KOPT-K1 (cell line): ENCODE results near the gene LRTM1.

Experiments used
- H3K27ac ChIP-seq: fragments of 200-600 bp; sonication (generic); 2 replicates; pipeline ENCODE4 v1.5.1; 2016; ENCODE audit warnings: antibody characterized with exemption, mild to moderate bottlenecking, low read depth, low read length; ENCODE audit not compliant: poor library complexity, severe bottlenecking
- H3K36me3 ChIP-seq: fragments of 200-600 bp; sonication (generic); 2 replicates; pipeline ENCODE4 v1.5.1; 2017; ENCODE audit warnings: antibody characterized with exemption, mild to moderate bottlenecking, low read length, moderate library complexity; ENCODE audit not compliant: insufficient read depth
- H3K9me3 ChIP-seq: fragments of 200-600 bp; sonication (generic); 2 replicates; pipeline ENCODE4 v1.5.1; 2017; ENCODE audit warnings: antibody characterized with exemption, low read length, mild to moderate bottlenecking; ENCODE audit not compliant: insufficient read depth, poor library complexity, severe bottlenecking

The LRTM1 gene

DNA sequence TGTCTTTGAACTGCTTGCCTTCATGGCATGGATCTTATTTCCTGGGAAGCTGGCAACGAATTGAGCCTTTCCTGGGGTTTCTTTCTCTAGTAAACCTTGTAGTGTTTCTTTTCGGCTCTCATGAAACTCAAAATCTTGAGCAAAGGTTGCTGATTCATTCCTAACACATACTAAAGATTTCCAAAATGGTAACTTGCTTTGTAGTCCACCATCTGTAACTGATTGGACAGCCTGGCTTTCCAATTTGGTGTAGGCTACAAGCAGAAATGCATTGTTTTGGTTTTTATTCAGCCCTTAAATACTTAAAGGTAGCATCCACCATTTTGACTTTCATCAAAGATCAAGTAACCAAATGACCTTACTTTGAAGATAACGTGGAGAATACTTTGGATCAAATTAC, 38.1 kb downstream of the LRTM1 start:
- Histone ChIP-seq H3K36me3 (no peaks in the 10 kb centered on the region), H3K9me3 (no peaks in the 10 kb centered on the region), H3K27ac (no peak overlapping the region)

DNA sequence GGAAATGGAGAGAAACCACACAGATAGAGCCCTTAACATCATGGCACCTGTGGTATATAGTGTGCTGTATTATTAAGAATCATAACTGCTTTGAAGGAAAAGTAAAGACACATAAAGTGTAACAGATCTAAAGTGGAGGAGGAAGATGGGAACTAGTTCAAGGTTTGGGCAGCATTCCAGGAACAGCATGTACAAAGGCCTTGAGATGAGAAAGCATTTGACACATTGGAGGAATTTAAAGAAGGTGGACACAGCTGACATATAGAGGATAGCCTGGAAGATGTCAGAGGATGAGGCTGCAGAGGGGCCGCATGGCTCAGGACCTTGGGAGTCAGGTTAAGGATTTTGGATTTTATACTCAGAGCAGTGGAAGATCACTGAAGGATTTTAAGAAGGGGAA, 39.0 kb downstream of the LRTM1 start:
- no peaks in the 10 kb centered on the region for H3K36me3 ChIP-seq
- no peak overlapping the region for H3K27ac ChIP-seq
- H3K9me3 ChIP-seq = no peaks in the 10 kb centered on the region

DNA sequence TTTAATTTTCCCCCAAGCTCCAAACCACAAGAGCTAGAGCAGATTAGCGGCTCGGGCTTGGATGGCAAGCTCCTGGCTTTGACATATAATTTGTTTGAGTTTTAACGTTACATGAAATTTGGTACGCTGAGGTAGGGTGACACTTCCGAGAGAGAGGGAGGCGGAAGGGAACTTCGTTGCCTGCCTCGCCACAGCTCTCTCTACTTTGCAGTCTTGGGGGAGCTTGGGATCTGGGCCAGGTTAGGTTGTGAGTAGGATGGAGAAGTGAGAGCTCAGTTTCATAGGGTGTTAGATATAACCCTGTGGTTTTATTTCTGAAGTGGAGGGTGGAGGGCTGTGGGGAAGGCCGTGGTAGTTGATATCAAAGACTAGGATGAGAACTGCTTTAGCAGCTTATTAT, 39.7 kb downstream of the LRTM1 start:
- Histone ChIP-seq H3K36me3 (no peaks in the 10 kb centered on the region), H3K9me3 (no peaks in the 10 kb centered on the region), H3K27ac (no peak overlapping the region)

DNA sequence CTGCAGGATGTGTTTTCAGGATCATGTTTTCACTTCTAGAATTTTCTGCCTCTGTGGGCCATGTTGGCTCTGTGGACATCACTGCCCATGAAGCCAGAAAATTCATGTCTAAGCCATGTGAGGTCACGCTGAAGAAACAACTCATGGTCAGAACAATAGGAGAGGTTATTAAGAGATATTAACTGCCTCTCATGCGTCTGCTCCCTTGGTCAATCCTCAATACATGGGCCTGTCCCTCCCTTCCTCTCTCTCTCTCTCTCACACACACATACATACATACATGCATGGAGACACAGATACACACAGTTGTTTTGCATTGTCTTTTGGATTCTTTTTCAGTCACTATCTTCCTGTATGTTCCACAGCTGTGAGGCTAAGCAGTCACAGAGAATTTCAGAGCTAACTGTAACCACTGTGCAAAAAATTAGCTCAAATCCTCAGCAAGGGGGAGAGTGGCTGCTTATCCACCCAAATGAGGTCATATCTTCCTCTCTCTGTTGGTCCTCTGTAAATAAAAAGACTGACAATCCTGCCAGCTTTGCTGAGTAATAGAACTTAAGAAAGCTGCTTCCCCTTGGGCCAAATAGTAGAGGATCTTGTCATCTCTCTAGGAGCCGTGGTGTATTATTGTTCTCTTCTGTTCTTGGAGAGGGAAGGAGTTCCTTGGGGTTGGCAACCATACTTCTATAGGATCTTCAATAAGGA, 45.6 kb downstream of the LRTM1 start:
- no peaks in the 10 kb centered on the region for H3K36me3 ChIP-seq
- H3K27ac ChIP-seq = no peak overlapping the region
- H3K9me3 ChIP-seq = no peaks in the 10 kb centered on the region

DNA sequence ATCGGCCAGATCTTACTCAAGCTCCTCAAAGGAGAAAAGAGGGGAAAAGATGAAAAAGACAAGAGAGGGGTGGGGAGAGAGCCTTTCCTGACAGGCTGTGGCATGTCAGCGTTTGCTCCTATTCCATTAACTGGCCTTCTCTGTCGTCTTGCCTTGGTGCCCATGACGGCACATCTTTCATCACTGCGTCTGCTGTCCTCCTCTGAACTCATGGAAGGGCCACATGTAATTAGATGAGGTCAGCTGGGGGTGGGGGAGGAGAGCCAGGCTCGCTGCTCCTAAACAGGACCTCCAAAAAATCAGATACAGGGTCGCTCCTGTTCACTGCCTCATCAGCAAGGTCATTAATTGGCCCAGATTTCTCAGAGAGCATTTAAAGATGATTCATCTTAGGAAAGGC, 49.7 kb downstream of the LRTM1 start:
- no peaks in the 10 kb centered on the region for H3K9me3 ChIP-seq
- no peak overlapping the region for H3K27ac ChIP-seq
- no peaks in the 10 kb centered on the region for H3K36me3 ChIP-seq

DNA sequence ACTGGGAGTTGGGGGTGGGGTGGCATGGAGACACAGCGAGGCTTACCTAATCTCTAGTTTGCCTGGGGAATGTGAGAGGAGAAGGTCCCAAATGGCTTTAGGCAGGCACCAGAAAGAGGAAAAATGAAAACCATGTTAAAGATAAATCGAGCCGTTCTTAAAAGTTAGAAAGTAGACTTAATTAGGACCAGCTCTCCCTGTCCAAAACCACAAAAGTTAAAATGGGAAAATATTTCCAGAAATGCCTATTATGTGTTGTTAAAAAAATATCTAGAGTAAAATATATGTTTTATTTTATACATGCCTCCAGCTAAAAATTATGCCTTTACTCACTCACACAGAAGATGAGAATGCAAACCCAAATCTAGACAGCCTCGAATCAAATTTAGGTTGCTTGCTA, 50.1 kb downstream of the LRTM1 start:
- Histone ChIP-seq H3K27ac (no peak overlapping the region), H3K9me3 (no peaks in the 10 kb centered on the region), H3K36me3 (no peaks in the 10 kb centered on the region)

DNA sequence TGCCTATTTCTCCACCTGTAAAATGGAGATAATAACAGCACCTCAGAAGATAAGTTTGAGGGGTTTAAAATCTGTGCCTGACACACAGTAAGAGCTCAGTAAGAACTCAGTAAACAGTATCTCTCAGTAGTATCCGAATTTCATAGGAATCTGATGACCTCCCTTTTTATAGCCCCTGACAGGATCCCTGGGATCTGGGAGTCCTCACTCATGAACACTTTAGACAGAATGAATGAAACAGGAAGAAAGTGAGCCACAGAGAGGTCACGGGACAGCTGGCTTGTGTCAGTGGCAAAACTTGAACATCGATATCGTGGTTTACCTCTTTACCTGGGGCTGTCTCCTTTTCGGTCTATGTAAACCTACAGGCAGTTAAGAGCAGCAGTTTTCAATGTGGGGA, 51.2 kb downstream of the LRTM1 start:
- no peaks in the 10 kb centered on the region for H3K36me3 ChIP-seq

DNA sequence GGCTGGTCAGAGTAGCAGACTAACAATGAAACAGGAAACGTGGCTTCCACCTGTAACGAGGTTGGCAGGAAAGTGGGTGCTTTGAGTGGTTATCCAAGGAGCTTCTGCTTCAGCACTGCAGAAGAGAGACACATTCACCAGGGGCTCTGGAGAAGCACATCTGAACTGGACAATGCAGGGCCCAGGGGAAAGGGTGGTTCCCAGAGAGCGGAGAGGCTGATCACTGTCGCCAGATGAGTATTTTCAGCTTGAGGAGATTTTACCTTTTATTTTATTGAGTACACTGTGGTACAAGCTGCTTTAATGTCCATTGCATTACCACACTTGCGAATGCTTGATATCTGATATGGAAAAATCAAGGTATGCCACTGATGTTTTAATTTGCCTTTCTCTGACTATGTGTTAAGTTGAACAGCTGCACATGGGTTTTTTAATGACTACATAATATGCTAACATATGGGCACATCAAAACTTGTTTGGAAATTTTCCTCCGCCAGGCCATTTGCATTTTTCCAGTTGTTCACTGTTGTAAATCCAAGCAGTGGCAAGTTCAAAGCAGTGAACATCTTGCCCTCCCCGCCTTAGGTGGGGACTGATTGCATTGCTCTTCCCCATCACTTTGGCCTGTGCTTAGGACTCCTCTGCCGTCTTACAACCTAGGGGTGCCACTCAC, 52.1 kb downstream of the LRTM1 start:
- no peaks in the 10 kb centered on the region for H3K9me3 ChIP-seq
- no peak overlapping the region for H3K27ac ChIP-seq
- H3K36me3 ChIP-seq = no peaks in the 10 kb centered on the region

More for the DNA sequence above, 51.2 kb downstream of the LRTM1 start:
- no peaks in the 10 kb centered on the region for H3K9me3 ChIP-seq
- no peak overlapping the region for H3K27ac ChIP-seq

DNA sequence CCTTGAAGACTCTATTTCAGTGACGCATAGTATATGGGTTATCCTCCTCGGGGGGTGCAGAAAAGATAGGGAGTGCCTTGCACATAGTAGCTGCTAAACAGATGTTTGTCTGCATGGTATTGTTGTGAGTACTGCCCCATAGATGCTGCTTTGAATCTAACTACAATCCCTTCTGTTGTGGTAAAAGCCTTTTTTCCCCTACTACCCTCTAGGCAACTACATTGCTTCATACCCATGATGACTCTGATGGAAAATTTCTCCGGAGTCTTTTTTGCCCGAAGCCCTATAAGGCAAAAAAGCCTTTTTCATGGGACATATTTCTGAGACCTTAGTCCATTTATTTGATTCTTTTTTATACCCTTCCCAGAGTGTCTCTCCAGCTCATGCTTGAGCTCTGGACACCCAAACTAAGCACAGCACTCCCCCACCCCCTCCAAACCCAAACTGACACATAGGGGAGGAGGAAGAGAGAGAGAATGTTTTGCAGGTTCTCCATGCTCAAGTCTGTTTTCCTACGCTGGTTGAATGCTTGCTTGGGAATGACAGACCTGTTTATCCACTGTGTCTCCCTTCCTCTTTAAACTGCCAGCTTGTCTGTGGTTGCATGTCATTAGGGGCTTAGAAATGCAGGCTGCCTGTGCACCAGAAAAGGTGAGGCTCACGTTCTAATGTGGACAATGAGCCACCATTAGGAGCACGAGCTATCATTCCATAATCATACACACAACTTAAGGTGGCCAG, 52.9 kb downstream of the LRTM1 start:
- no peaks in the 10 kb centered on the region for H3K36me3 ChIP-seq
- H3K27ac ChIP-seq = no peak overlapping the region
- H3K9me3 ChIP-seq = no peaks in the 10 kb centered on the region

DNA sequence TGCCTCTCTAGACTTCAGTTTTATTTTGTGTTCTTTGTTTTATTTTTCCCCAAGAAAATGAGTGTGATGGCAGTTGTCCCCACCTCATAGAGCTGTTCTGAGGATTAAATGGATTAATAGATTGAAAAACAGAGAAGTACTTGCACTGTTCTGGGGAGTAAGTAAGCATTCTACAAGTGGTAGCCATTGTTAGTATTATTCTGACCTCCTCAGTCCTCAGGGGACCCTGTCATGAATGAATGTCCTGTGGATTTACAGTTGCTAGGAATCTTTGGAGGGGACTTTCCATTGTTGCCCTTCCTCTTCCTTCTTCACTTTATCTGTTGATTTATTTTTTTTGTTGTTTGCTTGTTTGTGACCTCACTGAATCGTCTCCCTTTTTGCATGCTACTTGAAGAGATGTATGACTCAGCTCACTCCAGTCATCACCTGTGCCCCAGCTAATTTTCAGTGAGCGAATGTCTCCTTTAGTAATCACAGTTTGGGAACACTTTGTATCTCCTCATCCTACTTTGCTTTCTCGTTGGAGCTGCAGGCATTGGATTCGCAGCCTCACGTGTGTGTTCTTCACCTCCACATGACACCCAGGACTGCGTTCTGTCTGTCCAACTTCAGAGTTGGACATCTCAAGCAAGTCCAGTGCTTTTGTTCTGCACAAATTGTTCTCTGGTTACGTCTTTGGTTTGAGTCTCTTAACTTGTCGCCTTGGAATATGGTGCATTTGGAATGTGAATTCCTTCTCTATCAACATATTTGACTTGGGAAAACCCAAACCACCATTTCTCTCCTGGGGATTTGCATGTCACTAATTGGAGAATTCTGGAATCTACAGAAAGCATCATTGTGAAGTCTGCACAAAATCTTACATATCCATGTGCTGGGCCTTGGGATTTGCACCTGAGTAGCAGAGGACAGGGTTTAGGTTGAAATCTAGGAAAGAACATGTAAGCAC, 54.5 kb downstream of the LRTM1 start:
- H3K36me3 ChIP-seq = no peaks in the 10 kb centered on the region
- no peaks in the 10 kb centered on the region for H3K9me3 ChIP-seq
- H3K27ac ChIP-seq = no peak overlapping the region

DNA sequence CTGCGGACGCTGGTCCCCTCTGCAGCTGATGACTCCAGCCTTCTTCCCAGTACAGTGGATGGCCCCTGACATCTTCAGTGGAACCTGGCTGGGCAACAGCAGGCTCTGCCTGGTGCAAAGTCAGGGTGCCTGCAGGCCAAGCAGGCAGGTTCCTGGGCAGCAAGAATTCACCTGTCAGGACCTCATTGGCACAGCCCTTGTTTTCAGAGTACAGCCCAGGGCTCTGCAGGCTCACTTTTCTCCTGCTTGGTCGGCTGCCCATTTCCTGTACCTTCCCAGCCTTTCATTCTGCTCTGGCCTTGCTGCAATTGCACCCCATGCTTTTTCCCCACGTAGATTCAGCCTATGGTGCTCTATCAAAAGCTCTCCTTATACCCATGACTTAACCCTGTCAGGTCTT, 56.0 kb downstream of the LRTM1 start:
- Histone ChIP-seq H3K27ac (no peak overlapping the region), H3K36me3 (no peaks in the 10 kb centered on the region)

DNA sequence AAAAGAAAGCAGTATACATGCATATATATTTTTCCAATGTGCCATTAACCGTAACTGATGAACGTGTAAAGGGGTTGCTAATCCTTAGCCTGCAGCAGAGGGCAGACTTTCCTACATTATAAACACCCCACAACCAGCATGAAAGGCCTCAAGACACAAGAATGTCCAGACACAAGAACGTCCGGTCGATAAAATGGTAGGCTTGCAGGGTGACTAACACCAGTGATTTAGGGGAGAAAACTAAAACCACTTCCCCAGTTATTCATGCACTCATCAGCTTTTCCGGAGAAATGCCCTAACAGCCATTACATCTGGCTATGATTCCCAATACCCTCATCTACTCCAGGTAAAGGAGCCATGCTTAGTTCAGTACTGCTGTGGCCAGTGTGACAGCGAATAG, 57.4 kb downstream of the LRTM1 start:
- no peaks in the 10 kb centered on the region for H3K9me3 ChIP-seq
- H3K27ac ChIP-seq = no peak overlapping the region
- H3K36me3 ChIP-seq = no peaks in the 10 kb centered on the region

More for the DNA sequence above, 56.0 kb downstream of the LRTM1 start:
- no peaks in the 10 kb centered on the region for H3K9me3 ChIP-seq
